Measurements from ENCODE around the gene ILKAP.

The ILKAP gene

DNA sequence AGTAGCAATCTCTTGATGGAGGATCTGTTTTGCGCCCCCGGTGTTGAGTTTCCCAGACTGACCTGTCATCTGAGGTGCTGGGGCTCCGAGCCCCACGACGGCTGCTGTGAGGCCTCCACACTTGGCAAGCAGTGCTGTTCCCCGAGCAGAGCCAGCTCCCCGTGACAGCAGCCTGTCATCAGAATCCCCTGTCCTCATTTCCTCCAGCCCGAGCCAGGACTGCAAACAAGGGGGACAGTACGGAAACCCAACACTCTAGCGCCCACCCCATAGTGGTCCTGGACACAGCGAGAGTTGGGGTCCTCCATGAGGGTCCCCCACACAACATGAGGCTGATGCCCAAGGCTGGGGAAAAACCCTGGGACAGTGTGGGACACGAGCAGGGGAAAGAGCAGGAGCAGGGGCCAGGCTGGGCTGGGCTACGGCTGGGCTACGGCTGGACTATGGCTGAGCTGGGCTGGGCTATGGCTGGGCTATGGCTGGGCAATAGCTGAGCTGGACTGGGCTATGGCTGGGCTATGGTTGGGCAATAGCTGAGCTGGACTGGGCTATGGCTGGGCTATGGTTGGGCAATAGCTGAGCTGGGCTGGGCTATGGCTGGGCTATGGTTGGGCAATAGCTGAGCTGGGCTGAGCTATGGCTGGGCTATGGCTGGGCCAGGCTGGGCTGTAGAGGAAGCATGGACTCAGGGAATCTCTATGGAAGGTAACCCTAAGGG, 66.5 kb downstream of the ILKAP start:
- Histone ChIP-seq H3K9ac (no peak overlapping the region), H2AFZ (no peak overlapping the region), H3K27ac (no peak overlapping the region), H3K79me2 (no peaks in the 10 kb centered on the region), H3K36me3 (ENCODE audit: control insufficient read depth, insufficient read depth, low read length) (no peaks in the 10 kb centered on the region), H3K4me2 (ENCODE audit: low read length) (no peak overlapping the region), H3K27me3 (ENCODE audit: control insufficient read depth, insufficient read depth, low read length) (no peaks in the 10 kb centered on the region), H3K4me3 (ENCODE audit: low read depth, low read length) (no peak overlapping the region), H3K4me1 (no peaks in the 10 kb centered on the region), H3K9me3 (ENCODE audit: control insufficient read depth, low read length) (no peaks in the 10 kb centered on the region)
- TF ChIP-seq, protein P1, sequence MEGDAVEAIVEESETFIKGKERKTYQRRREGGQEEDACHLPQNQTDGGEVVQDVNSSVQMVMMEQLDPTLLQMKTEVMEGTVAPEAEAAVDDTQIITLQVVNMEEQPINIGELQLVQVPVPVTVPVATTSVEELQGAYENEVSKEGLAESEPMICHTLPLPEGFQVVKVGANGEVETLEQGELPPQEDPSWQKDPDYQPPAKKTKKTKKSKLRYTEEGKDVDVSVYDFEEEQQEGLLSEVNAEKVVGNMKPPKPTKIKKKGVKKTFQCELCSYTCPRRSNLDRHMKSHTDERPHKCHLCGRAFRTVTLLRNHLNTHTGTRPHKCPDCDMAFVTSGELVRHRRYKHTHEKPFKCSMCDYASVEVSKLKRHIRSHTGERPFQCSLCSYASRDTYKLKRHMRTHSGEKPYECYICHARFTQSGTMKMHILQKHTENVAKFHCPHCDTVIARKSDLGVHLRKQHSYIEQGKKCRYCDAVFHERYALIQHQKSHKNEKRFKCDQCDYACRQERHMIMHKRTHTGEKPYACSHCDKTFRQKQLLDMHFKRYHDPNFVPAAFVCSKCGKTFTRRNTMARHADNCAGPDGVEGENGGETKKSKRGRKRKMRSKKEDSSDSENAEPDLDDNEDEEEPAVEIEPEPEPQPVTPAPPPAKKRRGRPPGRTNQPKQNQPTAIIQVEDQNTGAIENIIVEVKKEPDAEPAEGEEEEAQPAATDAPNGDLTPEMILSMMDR (IDR thresholded peaks at IDR 0.05): no peak

- no peaks in the 10 kb centered on the region for H3K27me3 ChIP-seq (ENCODE audit: control insufficient read depth, insufficient read depth, low read length)
- TF ChIP-seq, protein P1 (IDR thresholded peaks at IDR 0.05): no peak
- no peaks in the 10 kb centered on the region for H3K79me2 ChIP-seq
- no peak overlapping the region for H2AFZ ChIP-seq
- H3K9ac ChIP-seq: no peak overlapping the region
- no peaks in the 10 kb centered on the region for H3K4me1 ChIP-seq
- no peak overlapping the region for H3K4me3 ChIP-seq (ENCODE audit: low read depth, low read length)
- no peaks in the 10 kb centered on the region for H3K36me3 ChIP-seq (ENCODE audit: control insufficient read depth, insufficient read depth, low read length)
- no peak overlapping the region for H3K27ac ChIP-seq
- H3K4me2 ChIP-seq (ENCODE audit: low read length): no peak overlapping the region
- no peaks in the 10 kb centered on the region for H3K9me3 ChIP-seq (ENCODE audit: control insufficient read depth, low read length)
Observed at GRCh38 chr2:238135601-238136150, 67.8 kb downstream of the ILKAP start.

DNA sequence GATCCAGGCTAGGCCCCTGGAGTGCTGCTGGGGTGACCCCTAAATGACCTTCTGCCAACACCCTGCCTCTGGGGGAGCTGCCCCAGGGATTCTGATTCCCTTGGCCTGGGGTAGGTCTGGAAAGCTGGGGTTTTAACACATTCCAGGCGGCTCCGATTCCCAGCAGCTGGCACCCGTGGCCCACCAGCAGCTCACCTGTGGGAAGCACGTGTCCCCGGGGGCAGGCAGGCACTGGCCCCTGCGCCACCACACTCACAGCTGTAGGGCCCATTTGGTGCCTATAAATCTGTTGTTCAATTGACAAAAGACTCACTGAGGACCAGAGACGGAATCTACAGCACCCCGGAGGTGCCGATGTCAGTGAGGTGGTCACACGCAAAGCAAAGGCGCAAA, 69.1 kb downstream of the ILKAP start:
- Histone ChIP-seq H3K9me3 (ENCODE audit: control insufficient read depth, low read length) (no peaks in the 10 kb centered on the region), H3K79me2 (no peaks in the 10 kb centered on the region), H3K27me3 (ENCODE audit: control insufficient read depth, insufficient read depth, low read length) (no peaks in the 10 kb centered on the region), H3K4me1 (no peaks in the 10 kb centered on the region), H3K27ac (no peak overlapping the region), H3K9ac (no peak overlapping the region), H3K4me3 (ENCODE audit: low read depth, low read length) (no peak overlapping the region), H2AFZ (no peak overlapping the region), H3K36me3 (ENCODE audit: control insufficient read depth, insufficient read depth, low read length) (no peaks in the 10 kb centered on the region), H3K4me2 (ENCODE audit: low read length) (no peak overlapping the region)
- TF ChIP-seq, protein P1 (IDR thresholded peaks at IDR 0.05): no peak

DNA sequence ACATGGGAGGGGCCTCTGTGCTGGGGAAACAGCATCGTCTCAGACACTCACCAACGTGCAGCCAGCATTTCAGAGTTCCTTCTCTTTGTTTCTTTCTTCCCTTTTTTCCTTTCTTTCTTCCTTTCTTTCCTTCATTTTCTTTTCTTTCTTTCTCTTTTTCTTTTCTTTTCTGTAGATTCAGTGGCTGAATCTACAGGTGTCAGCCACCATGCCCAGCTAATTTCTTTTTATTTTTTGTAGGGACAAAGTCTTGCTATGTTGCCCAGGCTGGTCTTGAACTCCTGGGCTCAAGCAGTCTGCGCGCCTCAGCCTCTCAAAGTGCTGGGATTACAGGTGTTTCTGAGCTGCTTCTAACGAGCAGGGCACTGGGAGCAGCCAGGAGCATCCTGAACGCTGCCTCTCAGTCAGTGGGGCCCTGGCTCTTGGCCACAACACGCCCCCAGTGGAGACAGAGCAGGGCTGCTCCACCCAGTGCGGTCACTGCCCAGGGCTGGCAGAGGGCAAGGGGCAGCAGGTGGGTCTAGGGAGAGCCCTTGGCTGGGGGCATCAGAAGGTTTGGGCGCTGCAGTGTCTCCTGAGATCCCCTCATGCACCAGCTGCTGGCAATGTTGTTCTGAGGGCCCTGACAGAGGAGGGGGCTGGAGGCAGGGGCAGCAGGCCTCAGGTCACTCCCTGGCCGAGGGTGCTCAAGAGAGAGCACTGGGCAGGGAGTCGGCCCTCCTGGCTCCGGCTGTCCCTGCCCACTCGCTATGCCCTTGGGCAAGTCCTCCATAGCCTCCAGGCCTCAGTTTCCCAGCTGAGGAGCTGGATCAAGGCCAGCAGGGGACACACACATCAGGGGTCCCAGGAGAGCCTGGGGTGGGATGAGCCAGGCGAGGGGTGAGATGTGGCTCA, 69.7 kb downstream of the ILKAP start:
- no peak overlapping the region for H3K9ac ChIP-seq

More for the DNA sequence above, 69.7 kb downstream of the ILKAP start:
- Histone ChIP-seq H3K4me3 (ENCODE audit: low read depth, low read length) (no peak overlapping the region), H3K4me1 (no peaks in the 10 kb centered on the region), H3K79me2 (no peaks in the 10 kb centered on the region), H3K27me3 (ENCODE audit: control insufficient read depth, insufficient read depth, low read length) (no peaks in the 10 kb centered on the region), H3K4me2 (ENCODE audit: low read length) (no peak overlapping the region), H3K36me3 (ENCODE audit: control insufficient read depth, insufficient read depth, low read length) (no peaks in the 10 kb centered on the region), H3K9me3 (ENCODE audit: control insufficient read depth, low read length) (no peaks in the 10 kb centered on the region), H2AFZ (no peak overlapping the region), H3K27ac (no peak overlapping the region)
- TF ChIP-seq, protein P1 (IDR thresholded peaks at IDR 0.05): no peak
